Mesothelial cell of epicardium (in vitro differentiated cells): ENCODE results near the gene SHISA7. TPM values are rescaled to one million over a fixed set of nuclear protein-coding genes. Genes with fewer than 3 reads are reported as not detected.
A peak's percentile ranks its signal among the peaks of the same experiment; 100 is the strongest.
"Not testable (repeated sequence)": the region's sequence is repeated elsewhere in the genome, so short reads cannot be mapped to it uniquely, and the experiment has no call there.

Experiments used
- DNase-seq, 2 experiments: peaks; one replicate each; pipeline ENCODE4 v3.0.0; 2021; ENCODE audit warnings: low spot score in 2 of 2; ENCODE audit not compliant: unreplicated experiment in 2 of 2
- H3K27ac Mint-ChIP-seq: 2 replicates; pipeline ENCODE4 v1.8.0; 2021; ENCODE audit warnings: mixed read lengths
- H3K27me3 Mint-ChIP-seq: 2 replicates; pipeline ENCODE4 v1.8.0; 2021; ENCODE audit warnings: low read depth, mixed read lengths
- H3K36me3 Mint-ChIP-seq: 2 replicates; pipeline ENCODE4 v1.8.0; 2021; ENCODE audit warnings: mixed read lengths
- H3K4me1 Mint-ChIP-seq: 2 replicates; pipeline ENCODE4 v1.8.0; 2021; ENCODE audit warnings: mixed read lengths
- H3K4me3 Mint-ChIP-seq: 2 replicates; pipeline ENCODE4 v1.8.0; 2021; ENCODE audit warnings: mild to moderate bottlenecking, moderate library complexity, mixed read lengths
- H3K9me3 Mint-ChIP-seq: 2 replicates; pipeline ENCODE4 v1.8.0; 2021; ENCODE audit warnings: mixed read lengths
- total RNA-seq: library from RNA; stranded (reverse); gene quantifications from 3 replicates; pipeline ENCODE4 v1.2.1, GENCODE V29; 2021
- TF ChIP-seq, protein P1 (sequence below): fragments of 200-600 bp; sonication (generic); IDR thresholded peaks from one replicate; pipeline ENCODE4 v1.5.0; 2021; ENCODE audit warnings: antibody characterized with exemption; ENCODE audit not compliant: unreplicated experiment

The SHISA7 gene
- total RNA-seq, 1 donor from 2014 or later, result 0.04 TPM

DNA sequence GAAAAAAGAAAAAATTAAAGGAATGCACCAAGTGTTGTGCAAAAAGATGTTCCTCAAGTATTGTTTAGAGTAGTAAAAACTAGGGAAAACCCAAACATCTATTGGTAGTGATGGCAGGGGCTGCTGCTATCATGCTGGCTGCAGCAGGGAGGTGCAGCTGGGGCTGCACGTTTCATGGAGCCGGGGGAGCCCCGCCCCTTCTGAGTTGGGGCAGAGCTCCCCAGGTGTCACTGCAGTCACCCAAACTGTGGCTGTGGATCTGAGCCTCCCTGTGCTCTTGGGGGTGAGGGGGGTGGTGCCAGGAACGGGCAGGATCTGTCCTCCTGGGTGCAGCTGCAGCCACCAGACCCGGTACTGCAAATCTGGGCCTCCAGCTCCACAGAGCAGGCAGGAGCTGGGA is 24.0 kb downstream of the SHISA7 start:
- Mint-ChIP-seq H3K27me3 (peaks cover 32% of the 10 kb centered on the region), H3K4me3 (no peak overlapping the region), H3K36me3 (no peaks in the 10 kb centered on the region), H3K4me1 (no peaks in the 10 kb centered on the region), H3K27ac (no peak overlapping the region), H3K9me3 (no peaks in the 10 kb centered on the region)
- DNase-seq, result no peak
- TF ChIP-seq, protein P1, sequence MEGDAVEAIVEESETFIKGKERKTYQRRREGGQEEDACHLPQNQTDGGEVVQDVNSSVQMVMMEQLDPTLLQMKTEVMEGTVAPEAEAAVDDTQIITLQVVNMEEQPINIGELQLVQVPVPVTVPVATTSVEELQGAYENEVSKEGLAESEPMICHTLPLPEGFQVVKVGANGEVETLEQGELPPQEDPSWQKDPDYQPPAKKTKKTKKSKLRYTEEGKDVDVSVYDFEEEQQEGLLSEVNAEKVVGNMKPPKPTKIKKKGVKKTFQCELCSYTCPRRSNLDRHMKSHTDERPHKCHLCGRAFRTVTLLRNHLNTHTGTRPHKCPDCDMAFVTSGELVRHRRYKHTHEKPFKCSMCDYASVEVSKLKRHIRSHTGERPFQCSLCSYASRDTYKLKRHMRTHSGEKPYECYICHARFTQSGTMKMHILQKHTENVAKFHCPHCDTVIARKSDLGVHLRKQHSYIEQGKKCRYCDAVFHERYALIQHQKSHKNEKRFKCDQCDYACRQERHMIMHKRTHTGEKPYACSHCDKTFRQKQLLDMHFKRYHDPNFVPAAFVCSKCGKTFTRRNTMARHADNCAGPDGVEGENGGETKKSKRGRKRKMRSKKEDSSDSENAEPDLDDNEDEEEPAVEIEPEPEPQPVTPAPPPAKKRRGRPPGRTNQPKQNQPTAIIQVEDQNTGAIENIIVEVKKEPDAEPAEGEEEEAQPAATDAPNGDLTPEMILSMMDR, result no peak

DNA sequence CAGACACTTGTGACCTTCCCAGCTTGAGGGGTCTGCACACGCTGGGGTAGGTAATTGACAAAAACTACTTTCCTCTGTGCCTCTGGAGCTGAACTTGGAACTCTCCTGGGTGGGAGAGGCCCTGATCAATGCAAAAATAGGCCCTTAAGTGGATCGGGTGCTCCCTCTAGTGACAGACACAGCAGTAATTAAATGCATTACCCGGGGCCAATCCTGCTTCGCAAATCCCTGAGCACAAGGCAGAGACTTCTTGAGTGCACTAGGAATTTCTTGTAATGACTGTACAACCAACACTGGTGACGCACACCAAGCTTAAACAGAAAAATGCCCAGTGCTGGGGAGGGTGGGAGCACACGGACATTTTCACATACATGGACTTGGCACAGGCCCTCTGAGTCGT is 24.9 kb downstream of the SHISA7 start:
- DNase-seq, result peak; percentile 38 to 71
- TF ChIP-seq, protein P1, result peak; percentile 47
- Mint-ChIP-seq H3K9me3 (no peaks in the 10 kb centered on the region), H3K27ac (no peak overlapping the region), H3K4me3 (no peak overlapping the region), H3K27me3 (peaks cover 27% of the 10 kb centered on the region), H3K36me3 (no peaks in the 10 kb centered on the region), H3K4me1 (no peaks in the 10 kb centered on the region)

DNA sequence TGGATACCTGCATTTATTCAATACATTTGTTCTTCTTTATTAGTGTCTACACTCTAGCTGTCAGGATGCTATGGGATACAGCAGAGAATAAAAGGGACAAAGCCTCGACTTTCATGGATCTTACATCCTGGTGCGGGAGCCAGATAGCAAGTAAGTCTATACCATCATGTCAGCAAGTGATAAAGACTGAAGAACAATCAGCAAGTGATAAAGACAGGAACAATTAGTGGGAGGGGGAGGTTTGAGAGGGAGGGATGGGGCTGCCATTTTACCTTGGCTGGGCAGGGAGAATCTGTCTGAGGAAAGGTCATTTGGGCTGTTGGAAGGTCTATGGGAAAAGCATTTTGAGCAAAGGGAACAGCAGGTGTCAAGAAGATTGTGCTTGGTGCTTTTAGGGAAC is 32.9 kb downstream of the SHISA7 start:
- Mint-ChIP-seq H3K9me3 (peaks cover 9% of the 10 kb centered on the region), H3K36me3 (peaks cover 10% of the 10 kb centered on the region), H3K4me3 (no peak overlapping the region), H3K4me1 (peaks cover 20% of the 10 kb centered on the region), H3K27ac (no peak overlapping the region), H3K27me3 (peaks cover 15% of the 10 kb centered on the region)
- TF ChIP-seq, protein P1, result no peak
- DNase-seq, result no peak

GRCh38 chr19:55409179-55409578 is 33.9 kb downstream of the SHISA7 start:
- not testable (repeated sequence) for H3K9me3 Mint-ChIP-seq, H3K4me3 Mint-ChIP-seq, DNase-seq, H3K36me3 Mint-ChIP-seq
- Mint-ChIP-seq H3K4me1 (peaks cover 20% of the 10 kb centered on the region), H3K27ac (peak overlapping the region; percentile 77), H3K27me3 (peaks cover 14% of the 10 kb centered on the region)

- peak overlapping the region; percentile 97 for H3K27ac Mint-ChIP-seq
- TF ChIP-seq, protein P1, result no peak
- H3K27me3 Mint-ChIP-seq, result peaks cover 14% of the 10 kb centered on the region
- peaks cover 9% of the 10 kb centered on the region for H3K9me3 Mint-ChIP-seq
- peaks cover 14% of the 10 kb centered on the region for H3K36me3 Mint-ChIP-seq
- H3K4me1 Mint-ChIP-seq, result peaks cover 20% of the 10 kb centered on the region
- peak overlapping the region; percentile 88 for H3K4me3 Mint-ChIP-seq
- no peak for DNase-seq
These were observed 34.6 kb downstream of the SHISA7 start for GRCh38 chr19:55408533-55408872.

- DNase-seq, result peak; percentile 97 to 98
- Mint-ChIP-seq H3K36me3 (peaks cover 18% of the 10 kb centered on the region), H3K27me3 (peaks cover 11% of the 10 kb centered on the region), H3K4me1 (peaks cover 20% of the 10 kb centered on the region), H3K4me3 (peak overlapping the region; percentile 88), H3K9me3 (peaks cover 9% of the 10 kb centered on the region), H3K27ac (peak overlapping the region; percentile 97)
- TF ChIP-seq, protein P1, result peak; percentile 2
These were observed 35.1 kb downstream of the SHISA7 start for GRCh38 chr19:55407800-55408532.

GRCh38 chr19:55407550-55407799 is 35.6 kb downstream of the SHISA7 start, which contains the start of gene UBE2S:
UBE2S (minus strand) TSS chr19:55407788; CDS start chr19:55407589, 199 bp downstream.
- Mint-ChIP-seq H3K4me1 (peaks cover 20% of the 10 kb centered on the region), H3K27me3 (peaks cover 11% of the 10 kb centered on the region), H3K4me3 (peak within 1 kb of the TSS; percentile 88), H3K36me3 (peaks cover 19% of the 10 kb centered on the region), H3K27ac (peak within 1 kb of the TSS; percentile 97)
- not testable (repeated sequence) for H3K9me3 Mint-ChIP-seq, DNase-seq
